OCI-LY7 (cell line): Measurements from ENCODE around the gene OPCML.

Experiments used
- CTCF ChIP-seq: fragments of 200-600 bp; sonication (generic); conservative IDR thresholded peaks from 2 replicates; pipeline ENCODE4 v1.5.1; 2014; ENCODE audit warnings: mild to moderate bottlenecking, antibody characterized with exemption, low read length, moderate library complexity, mixed read lengths
- EZH2phosphoT487 ChIP-seq: fragments of 200-600 bp; sonication (generic); IDR thresholded peaks from 2 replicates; pipeline ENCODE4 v1.6.1; 2018; ENCODE audit warnings: low read depth, borderline replicate concordance, mild to moderate bottlenecking, mixed run types, antibody characterized with exemption, low read length, moderate library complexity, mixed read lengths

DNA sequence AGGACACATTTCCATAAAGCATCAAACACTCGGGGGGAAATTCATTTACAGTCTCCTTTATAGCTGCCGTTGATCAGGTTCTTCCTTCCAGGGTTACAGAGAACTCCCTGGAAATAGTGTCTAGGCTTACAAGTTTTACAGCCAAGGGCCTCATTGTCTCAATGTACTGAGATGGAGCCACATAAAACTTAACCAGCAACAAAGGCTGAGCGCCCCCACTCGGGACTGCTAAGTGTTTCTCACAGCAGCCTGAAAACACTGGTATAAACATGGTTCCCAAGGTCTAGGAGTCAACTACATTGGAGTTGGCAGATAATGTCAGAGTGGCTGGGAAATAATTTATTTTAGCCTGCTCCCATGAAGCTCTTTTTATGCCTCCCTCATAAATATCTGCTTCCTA lies 686.2 kb downstream of the OPCML start:
- TF ChIP-seq EZH2phosphoT487, result no peak
- TF ChIP-seq CTCF, result 0 out of 2 replicates have a peak, but pooled peaks have one; percentile 12
